Endometrial microvascular endothelial cells (primary cell): ENCODE measurements around the gene COX7A2. TPM values are rescaled to one million over a fixed set of nuclear protein-coding genes. Genes with fewer than 3 reads are reported as not detected.

ENCODE experiments used
- in situ Hi-C: cut with HindIII; loops from 2 replicates; pipeline ENCODE4 v1.10.0; 2017; ENCODE audit warnings: low sequenced_read_pairs, low pct_unique_long_range_greater_than_20kb; ENCODE audit errors: inconsistent ontology term
- total RNA-seq: library from RNA; depleted of rRNA; stranded (reverse); fragments of >200 nt; gene quantifications from one replicate; pipeline ENCODE4 v1.2.3, GENCODE V29; 2015; ENCODE audit errors: inconsistent ontology term

COX7A2 gene
- total RNA-seq, 1 donor from 2014 or later: 381 TPM

GRCh38 chr6:75230484-75231325, 12.9 kb downstream of the COX7A2 start:
- in situ Hi-C loops: no loop called here

- in situ Hi-C loops: loop anchor here (25.0 kb wide), 1 partner anchor 1137 kb away; no protein-coding TSS in a partner anchor
These were observed 19.2 kb downstream of the COX7A2 start for GRCh38 chr6:75224303-75224926.

GRCh38 chr6:75223428-75223827, 20.2 kb downstream of the COX7A2 start:
- in situ Hi-C loops: loop anchor here (25.0 kb wide), 1 partner anchor 1136 kb away; no protein-coding TSS in a partner anchor

- in situ Hi-C loops: loop anchor here (25.0 kb wide), 1 partner anchor 1135 kb away; no protein-coding TSS in a partner anchor
These were observed 21.3 kb downstream of the COX7A2 start for GRCh38 chr6:75222261-75222660.

- in situ Hi-C loops: loop anchor here (25.0 kb wide), 1 partner anchor 1134 kb away; no protein-coding TSS in a partner anchor
These were observed 22.5 kb downstream of the COX7A2 start for GRCh38 chr6:75221116-75221515.

GRCh38 chr6:75220357-75220756, 23.2 kb downstream of the COX7A2 start:
- in situ Hi-C loops: loop anchor here (25.0 kb wide), 1 partner anchor 1133 kb away; no protein-coding TSS in a partner anchor

- in situ Hi-C loops: loop anchor here (25.0 kb wide), 1 partner anchor 1132 kb away; no protein-coding TSS in a partner anchor
These were observed 24.3 kb downstream of the COX7A2 start for GRCh38 chr6:75219263-75219662.

GRCh38 chr6:75217193-75217592, 26.4 kb downstream of the COX7A2 start:
- in situ Hi-C loops: loop anchor here (25.0 kb wide), 1 partner anchor 1130 kb away; no protein-coding TSS in a partner anchor

GRCh38 chr6:75215291-75215690, 28.3 kb downstream of the COX7A2 start:
- in situ Hi-C loops: loop anchor here (25.0 kb wide), 1 partner anchor 1128 kb away; no protein-coding TSS in a partner anchor

- in situ Hi-C loops: loop anchor here (25.0 kb wide), 1 partner anchor 1126 kb away; no protein-coding TSS in a partner anchor
These were observed 29.9 kb downstream of the COX7A2 start for GRCh38 chr6:75213732-75214131.

GRCh38 chr6:75213112-75213511, 30.5 kb downstream of the COX7A2 start:
- in situ Hi-C loops: loop anchor here (25.0 kb wide), 1 partner anchor 1126 kb away; no protein-coding TSS in a partner anchor

GRCh38 chr6:75211920-75212590, 31.5 kb downstream of the COX7A2 start:
- in situ Hi-C loops: loop anchor here (25.0 kb wide), 1 partner anchor 1125 kb away; no protein-coding TSS in a partner anchor

- in situ Hi-C loops: loop anchor here (25.0 kb wide), 1 partner anchor 1124 kb away; no protein-coding TSS in a partner anchor
These were observed 32.5 kb downstream of the COX7A2 start for GRCh38 chr6:75210885-75211739.

- in situ Hi-C loops: loop anchor here (25.0 kb wide), 1 partner anchor 1122 kb away; no protein-coding TSS in a partner anchor
These were observed 34.3 kb downstream of the COX7A2 start for GRCh38 chr6:75209184-75209723.

GRCh38 chr6:75208298-75209183, 35.1 kb downstream of the COX7A2 start:
- in situ Hi-C loops: loop anchor here (25.0 kb wide), 1 partner anchor 1121 kb away; no protein-coding TSS in a partner anchor

GRCh38 chr6:75206576-75207342, 36.8 kb downstream of the COX7A2 start:
- in situ Hi-C loops: loop anchor here (25.0 kb wide), 1 partner anchor 1119 kb away; no protein-coding TSS in a partner anchor
